Neural cell (in vitro differentiated cells): Measurements from ENCODE around the gene LPGAT1. TPM values are rescaled to one million over a fixed set of nuclear protein-coding genes. Genes with fewer than 3 reads are reported as not detected.

Source experiments
- H2AFZ ChIP-seq: fragments of 200-600, 300-800 bp; sonication (generic), shearing (Covaris generic); 2 replicates; pipeline ENCODE4 v1.6.0; 2014; ENCODE audit warnings: low read depth, mild to moderate bottlenecking, antibody characterized with exemption, low read length, moderate library complexity
- H3F3A ChIP-seq: fragments of 200-600 bp; shearing (Covaris generic); 2 replicates; pipeline ENCODE4 v1.6.1; 2016; ENCODE audit warnings: mild to moderate bottlenecking, moderate library complexity, mixed read lengths, antibody characterized with exemption, low read length; ENCODE audit not compliant: insufficient read depth, poor library complexity, severe bottlenecking
- H3K27ac ChIP-seq: fragments of 200-600, 300-800 bp; sonication (generic), shearing (Covaris generic); 2 replicates; pipeline ENCODE4 v1.5.1; 2014; ENCODE audit warnings: mild to moderate bottlenecking, low read length, moderate library complexity
- H3K27me3 ChIP-seq: fragments of 300-800, 200-600 bp; sonication (generic), shearing (Covaris generic); 2 replicates; pipeline ENCODE4 v1.6.0; 2014; ENCODE audit warnings: mild to moderate bottlenecking, low read depth, low read length, moderate library complexity; ENCODE audit not compliant: insufficient read depth
- H3K36me3 ChIP-seq: fragments of 300-800, 200-600 bp; sonication (generic), shearing (Covaris generic); 2 replicates; pipeline ENCODE4 v1.5.1; 2014; ENCODE audit warnings: mild to moderate bottlenecking, antibody characterized with exemption, low read length, moderate library complexity; ENCODE audit not compliant: insufficient read depth
- H3K4me2 ChIP-seq: fragments of 300-800, 200-600 bp; sonication (generic), shearing (Covaris generic); 2 replicates; pipeline ENCODE4 v1.6.0; 2014; ENCODE audit warnings: mild to moderate bottlenecking, low read length
- H3K4me3 ChIP-seq: fragments of 300-800, 200-600 bp; sonication (generic), shearing (Covaris generic); 2 replicates; pipeline ENCODE4 v1.5.1; 2014; ENCODE audit warnings: mild to moderate bottlenecking, low read length, moderate library complexity
- H3K79me2 ChIP-seq: fragments of 200-600 bp; shearing (Covaris generic); replicated peaks from 2 replicates; pipeline ENCODE4 v1.6.0; 2014; ENCODE audit warnings: mild to moderate bottlenecking, low read length, moderate library complexity; ENCODE audit not compliant: insufficient read depth
- H3K9ac ChIP-seq: fragments of 300-800, 200-600 bp; sonication (generic), shearing (Covaris generic); 2 replicates; pipeline ENCODE4 v1.6.1; 2016; ENCODE audit warnings: mild to moderate bottlenecking, low read length, mixed read lengths
- H3K9me2 ChIP-seq: fragments of 200-600 bp; shearing (Covaris generic); 2 replicates; pipeline ENCODE4 v1.6.1; 2016; ENCODE audit warnings: mild to moderate bottlenecking, low read length, mixed read lengths; ENCODE audit not compliant: insufficient read depth
- H3K9me3 ChIP-seq: fragments of 200-600, 300-800 bp; sonication (generic), shearing (Covaris generic); 2 replicates; pipeline ENCODE4 v1.6.1; 2016; ENCODE audit warnings: mild to moderate bottlenecking, mixed run types, low read length, moderate library complexity, mixed read lengths
- H4K20me1 ChIP-seq: fragments of 200-600 bp; shearing (Covaris generic); 2 replicates; pipeline ENCODE4 v1.6.1; 2016; ENCODE audit warnings: mild to moderate bottlenecking, mixed run types; ENCODE audit not compliant: insufficient read depth
- EP300 ChIP-seq: fragments of 450-650 bp; conservative IDR thresholded peaks from 2 replicates; pipeline ENCODE4 v1.6.1; 2014; ENCODE audit warnings: antibody characterized with exemption, mild to moderate bottlenecking, moderate library complexity; ENCODE audit not compliant: poor library complexity, severe bottlenecking
- EZH2 ChIP-seq: fragments of 200-600, 300-800 bp; shearing (Covaris generic), sonication (generic); IDR thresholded peaks from 2 replicates; pipeline ENCODE4 v1.6.1; 2014; ENCODE audit warnings: antibody characterized with exemption, low read length, borderline replicate concordance, mild to moderate bottlenecking; ENCODE audit not compliant: insufficient read depth, poor library complexity, severe bottlenecking
- MXI1 ChIP-seq: fragments of 450-650 bp; conservative IDR thresholded peaks from 2 replicates; pipeline ENCODE4 v1.6.1; 2014; ENCODE audit warnings: antibody characterized with exemption, mild to moderate bottlenecking; ENCODE audit not compliant: poor library complexity, severe bottlenecking
- POLR2AphosphoS5 ChIP-seq: IDR thresholded peaks from 2 replicates; pipeline ENCODE4 v1.6.1; 2012
- RAD21 ChIP-seq: fragments of 450-650 bp; conservative IDR thresholded peaks from 2 replicates; pipeline ENCODE4 v1.6.1; 2014; ENCODE audit warnings: antibody characterized with exemption, mild to moderate bottlenecking, moderate library complexity
- SMC3 ChIP-seq: fragments of 450-650 bp; conservative IDR thresholded peaks from 2 replicates; pipeline ENCODE4 v1.6.1; 2014; ENCODE audit warnings: antibody characterized with exemption, mild to moderate bottlenecking, moderate library complexity; ENCODE audit not compliant: poor library complexity
- TAF1 ChIP-seq: IDR thresholded peaks from 2 replicates; pipeline ENCODE4 v1.6.1; 2012; ENCODE audit warnings: low read depth
- polyA plus RNA-seq: library from polyadenylated mRNA; depleted of rRNA; stranded (reverse); fragments of >200 nt; gene quantifications from 2 replicates; pipeline ENCODE4 v1.2.3, GENCODE V29; 2014
- TF ChIP-seq, protein P1 (sequence below): fragments of 450-650 bp; IDR thresholded peaks from 2 replicates; pipeline ENCODE4 v1.5.1; 2014; ENCODE audit warnings: antibody characterized with exemption, mild to moderate bottlenecking, moderate library complexity; ENCODE audit not compliant: poor library complexity, severe bottlenecking
- TF ChIP-seq, protein P2 (sequence below): IDR thresholded peaks from 2 replicates; pipeline ENCODE4 v1.6.1; 2012; ENCODE audit warnings: borderline replicate concordance

The LPGAT1 gene
- polyA plus RNA-seq, 1 donor from 2014 or later = 53.1 TPM

- H3K36me3 ChIP-seq = no peaks in the 10 kb centered on the region
- no peaks in the 10 kb centered on the region for H3K79me2 ChIP-seq
- no peaks in the 10 kb centered on the region for H4K20me1 ChIP-seq
- no peaks in the 10 kb centered on the region for H3K9me2 ChIP-seq
- H3K27me3 ChIP-seq = no peaks in the 10 kb centered on the region
- H3K9ac ChIP-seq = no peak overlapping the region
- H3K9me3 ChIP-seq = no peaks in the 10 kb centered on the region
- no peak overlapping the region for H2AFZ ChIP-seq
- no peak for TF ChIP-seq EP300
- TF ChIP-seq TAF1 = no peak
- TF ChIP-seq, protein P1, sequence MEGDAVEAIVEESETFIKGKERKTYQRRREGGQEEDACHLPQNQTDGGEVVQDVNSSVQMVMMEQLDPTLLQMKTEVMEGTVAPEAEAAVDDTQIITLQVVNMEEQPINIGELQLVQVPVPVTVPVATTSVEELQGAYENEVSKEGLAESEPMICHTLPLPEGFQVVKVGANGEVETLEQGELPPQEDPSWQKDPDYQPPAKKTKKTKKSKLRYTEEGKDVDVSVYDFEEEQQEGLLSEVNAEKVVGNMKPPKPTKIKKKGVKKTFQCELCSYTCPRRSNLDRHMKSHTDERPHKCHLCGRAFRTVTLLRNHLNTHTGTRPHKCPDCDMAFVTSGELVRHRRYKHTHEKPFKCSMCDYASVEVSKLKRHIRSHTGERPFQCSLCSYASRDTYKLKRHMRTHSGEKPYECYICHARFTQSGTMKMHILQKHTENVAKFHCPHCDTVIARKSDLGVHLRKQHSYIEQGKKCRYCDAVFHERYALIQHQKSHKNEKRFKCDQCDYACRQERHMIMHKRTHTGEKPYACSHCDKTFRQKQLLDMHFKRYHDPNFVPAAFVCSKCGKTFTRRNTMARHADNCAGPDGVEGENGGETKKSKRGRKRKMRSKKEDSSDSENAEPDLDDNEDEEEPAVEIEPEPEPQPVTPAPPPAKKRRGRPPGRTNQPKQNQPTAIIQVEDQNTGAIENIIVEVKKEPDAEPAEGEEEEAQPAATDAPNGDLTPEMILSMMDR = no peak
- no peak for TF ChIP-seq RAD21
- TF ChIP-seq, protein P2, sequence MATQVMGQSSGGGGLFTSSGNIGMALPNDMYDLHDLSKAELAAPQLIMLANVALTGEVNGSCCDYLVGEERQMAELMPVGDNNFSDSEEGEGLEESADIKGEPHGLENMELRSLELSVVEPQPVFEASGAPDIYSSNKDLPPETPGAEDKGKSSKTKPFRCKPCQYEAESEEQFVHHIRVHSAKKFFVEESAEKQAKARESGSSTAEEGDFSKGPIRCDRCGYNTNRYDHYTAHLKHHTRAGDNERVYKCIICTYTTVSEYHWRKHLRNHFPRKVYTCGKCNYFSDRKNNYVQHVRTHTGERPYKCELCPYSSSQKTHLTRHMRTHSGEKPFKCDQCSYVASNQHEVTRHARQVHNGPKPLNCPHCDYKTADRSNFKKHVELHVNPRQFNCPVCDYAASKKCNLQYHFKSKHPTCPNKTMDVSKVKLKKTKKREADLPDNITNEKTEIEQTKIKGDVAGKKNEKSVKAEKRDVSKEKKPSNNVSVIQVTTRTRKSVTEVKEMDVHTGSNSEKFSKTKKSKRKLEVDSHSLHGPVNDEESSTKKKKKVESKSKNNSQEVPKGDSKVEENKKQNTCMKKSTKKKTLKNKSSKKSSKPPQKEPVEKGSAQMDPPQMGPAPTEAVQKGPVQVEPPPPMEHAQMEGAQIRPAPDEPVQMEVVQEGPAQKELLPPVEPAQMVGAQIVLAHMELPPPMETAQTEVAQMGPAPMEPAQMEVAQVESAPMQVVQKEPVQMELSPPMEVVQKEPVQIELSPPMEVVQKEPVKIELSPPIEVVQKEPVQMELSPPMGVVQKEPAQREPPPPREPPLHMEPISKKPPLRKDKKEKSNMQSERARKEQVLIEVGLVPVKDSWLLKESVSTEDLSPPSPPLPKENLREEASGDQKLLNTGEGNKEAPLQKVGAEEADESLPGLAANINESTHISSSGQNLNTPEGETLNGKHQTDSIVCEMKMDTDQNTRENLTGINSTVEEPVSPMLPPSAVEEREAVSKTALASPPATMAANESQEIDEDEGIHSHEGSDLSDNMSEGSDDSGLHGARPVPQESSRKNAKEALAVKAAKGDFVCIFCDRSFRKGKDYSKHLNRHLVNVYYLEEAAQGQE = no peak
- no peak for TF ChIP-seq EZH2
- TF ChIP-seq SMC3 = no peak
- TF ChIP-seq MXI1 = no peak
- TF ChIP-seq POLR2AphosphoS5 = no peak
- H3K27ac ChIP-seq = no peak overlapping the region
- no peak overlapping the region for H3K4me3 ChIP-seq
- H3K4me2 ChIP-seq = no peak overlapping the region
- H3F3A ChIP-seq = no peaks in the 10 kb centered on the region
Measured at GRCh38 chr1:211736351-211736915, 94.1 kb downstream of the LPGAT1 start.

DNA sequence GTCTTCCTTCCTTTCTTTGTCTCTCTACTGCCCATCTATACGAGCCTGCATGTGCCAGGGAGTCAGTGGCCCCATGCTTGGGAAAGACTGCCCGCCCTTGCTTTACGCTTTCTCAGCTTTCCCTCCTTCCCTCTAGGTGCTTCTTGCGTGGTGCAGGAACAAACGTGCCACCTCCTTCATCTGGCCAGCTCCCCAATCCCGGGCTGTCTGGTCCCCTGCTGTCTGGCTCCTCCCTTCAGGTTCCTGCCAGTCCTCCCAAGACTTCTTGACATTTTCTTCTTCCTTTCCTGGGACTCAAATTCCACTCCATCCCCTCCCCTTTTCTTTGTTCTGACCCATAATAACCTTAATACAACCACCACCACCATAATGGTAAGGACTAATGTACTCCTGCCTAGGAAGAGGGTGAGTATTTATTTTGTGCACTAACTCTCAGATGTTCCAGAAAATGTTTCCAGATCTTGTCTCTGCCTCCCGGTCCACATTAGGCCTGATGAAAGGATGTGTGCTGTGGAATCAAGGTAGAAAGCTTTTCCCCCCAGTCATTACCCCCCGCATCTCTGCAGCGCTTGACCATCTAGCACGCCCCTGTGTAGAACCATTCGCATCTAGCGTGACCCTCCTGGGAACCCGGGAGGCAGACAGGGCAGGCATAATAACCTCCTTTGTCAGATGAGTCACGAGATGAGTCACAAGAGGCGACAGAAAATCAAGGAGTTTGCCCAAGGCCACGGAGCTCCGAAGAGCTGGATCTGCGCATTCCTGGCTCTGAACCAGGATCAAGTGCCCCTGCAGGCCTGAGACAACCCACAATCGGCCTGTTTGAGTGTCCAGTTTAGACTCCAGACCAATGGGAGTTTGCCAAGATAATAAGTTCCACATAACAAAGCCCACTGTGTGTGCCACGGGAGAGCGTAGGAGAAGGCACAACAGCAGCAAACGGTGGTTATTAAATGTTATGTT, 95.1 kb downstream of the LPGAT1 start:
- Histone ChIP-seq H3K9me3 (no peaks in the 10 kb centered on the region), H3K79me2 (no peaks in the 10 kb centered on the region), H2AFZ (no peak overlapping the region), H3K9me2 (no peaks in the 10 kb centered on the region), H3K27ac (no peak overlapping the region), H3K4me3 (no peak overlapping the region), H4K20me1 (no peaks in the 10 kb centered on the region), H3K27me3 (no peaks in the 10 kb centered on the region), H3K4me2 (no peak overlapping the region), H3K9ac (no peak overlapping the region), H3K36me3 (no peaks in the 10 kb centered on the region), H3F3A (no peaks in the 10 kb centered on the region)
- TF ChIP-seq POLR2AphosphoS5 = no peak
- TF ChIP-seq TAF1 = no peak
- no peak for TF ChIP-seq MXI1
- TF ChIP-seq EZH2 = no peak
- TF ChIP-seq, protein P2 = no peak
- no peak for TF ChIP-seq EP300
- TF ChIP-seq, protein P1 = no peak
- no peak for TF ChIP-seq SMC3
- TF ChIP-seq RAD21 = no peak
